GM21390 (cell line): ENCODE data around the gene MRPL33.

ENCODE experiments used
- ATAC-seq: cut with Tn5 transposase; IDR thresholded peaks from one replicate; pipeline ENCODE4 v1.9.1; 2021; ENCODE audit not compliant: unreplicated experiment

MRPL33 gene

DNA sequence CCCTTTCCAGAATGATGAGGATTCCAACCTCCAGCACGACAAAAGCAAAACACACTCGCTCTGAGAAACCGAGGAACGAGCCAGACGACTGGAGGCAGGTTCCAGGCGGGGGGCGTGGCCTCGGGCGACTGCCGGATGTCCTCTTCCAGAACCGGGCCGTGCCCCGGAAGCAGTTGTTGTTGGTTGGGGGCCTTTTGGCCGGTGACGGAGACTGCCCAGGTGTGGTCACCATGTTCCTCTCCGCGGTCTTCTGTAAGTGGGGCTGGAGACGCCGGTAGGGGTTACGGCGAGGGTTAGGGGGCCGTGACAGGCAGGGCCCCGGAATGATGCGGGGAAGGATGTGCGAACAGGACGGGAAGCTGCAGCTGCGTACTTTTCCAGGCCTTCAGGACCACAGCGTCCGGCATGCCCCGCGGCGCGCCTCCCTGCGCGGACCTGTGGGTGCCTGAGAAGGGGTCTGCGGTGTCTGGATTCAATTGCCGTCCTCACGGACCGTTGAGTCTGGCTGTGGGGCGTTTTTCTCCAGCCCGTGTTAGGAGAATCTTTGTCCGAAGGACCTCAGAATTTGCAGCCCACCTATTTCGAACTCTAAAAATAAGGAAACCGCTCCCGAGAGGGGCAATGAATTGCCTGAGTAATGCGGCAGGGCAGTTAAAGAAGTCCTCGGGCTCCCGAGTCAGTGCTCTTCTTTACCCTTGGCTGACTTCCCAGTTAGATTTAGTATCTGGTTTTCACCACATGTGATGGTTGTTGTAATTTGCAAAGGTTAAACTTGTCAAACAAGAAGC lies at the start of gene MRPL33:
Gene MRPL33, plus strand, starts transcription at position 172 of the 788 bp plus-strand sequence. Its CDS starts 59 bp downstream, at position 231.
- peak; percentile 95 for ATAC-seq

- ATAC-seq: no peak
These were observed 49.5 kb upstream of the MRPL33 start for GRCh38 chr2:27721884-27722485.

DNA sequence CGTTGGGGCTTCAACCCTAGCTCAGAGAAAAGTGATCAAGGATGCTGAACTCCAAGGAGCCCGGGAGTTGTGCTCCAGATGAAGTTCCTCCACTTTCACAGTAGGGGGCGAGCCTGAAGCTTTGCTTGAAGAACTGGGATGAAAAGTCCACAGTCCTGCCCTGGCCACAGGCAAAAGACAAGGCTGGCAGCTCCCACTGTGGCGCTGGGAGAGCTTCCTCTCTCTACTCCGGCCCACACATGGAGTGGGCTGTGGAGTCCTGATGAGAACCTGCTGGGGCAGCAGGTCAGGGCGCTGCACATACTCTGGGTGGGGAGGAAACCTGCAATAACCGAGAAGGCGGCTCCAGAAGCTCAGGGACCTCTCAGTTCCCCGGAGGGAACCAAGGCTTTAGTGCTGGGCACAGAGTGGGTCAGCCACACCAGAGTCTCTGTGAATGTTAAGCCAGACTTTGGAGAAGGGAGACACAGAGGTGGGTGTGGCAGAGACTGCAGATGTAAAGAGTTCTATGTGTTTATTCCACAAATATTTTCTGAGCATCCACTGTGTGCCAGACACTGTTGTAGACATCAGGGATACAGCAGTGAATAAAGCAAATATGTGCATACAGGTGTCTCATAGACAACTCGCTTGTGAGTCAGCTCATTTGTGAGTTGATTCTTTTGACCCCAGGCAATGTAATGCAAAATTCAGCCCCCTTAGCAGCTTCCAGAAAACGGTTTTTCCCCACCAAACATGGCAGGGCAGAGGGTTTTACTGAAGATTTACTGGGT lies 48.0 kb upstream of the MRPL33 start:
- no peak for ATAC-seq

DNA sequence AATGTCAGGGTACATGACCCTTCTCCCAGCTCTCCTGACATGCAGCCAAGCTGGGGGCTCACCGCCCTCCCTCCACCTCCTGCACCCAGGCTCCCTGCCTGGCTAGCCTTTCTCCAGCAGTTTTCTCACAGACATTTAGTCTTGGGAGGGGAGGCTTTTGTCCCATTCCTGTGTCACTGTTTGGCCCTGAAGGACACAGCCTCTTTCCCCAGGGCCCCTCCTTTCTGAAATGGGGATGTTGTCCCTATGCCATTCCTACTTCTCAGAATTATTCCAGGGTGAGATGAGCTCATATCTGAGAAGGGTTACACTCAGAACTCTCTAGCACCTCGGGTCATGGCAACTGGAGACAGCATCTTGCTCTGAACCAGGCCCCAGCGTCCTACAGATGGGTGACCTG lies 47.3 kb upstream of the MRPL33 start:
- ATAC-seq: no peak

GRCh38 chr2:27724905-27725701 lies 46.4 kb upstream of the MRPL33 start:
- ATAC-seq: no peak

- no peak for ATAC-seq
These were observed 44.3 kb upstream of the MRPL33 start for GRCh38 chr2:27727257-27727656.

DNA sequence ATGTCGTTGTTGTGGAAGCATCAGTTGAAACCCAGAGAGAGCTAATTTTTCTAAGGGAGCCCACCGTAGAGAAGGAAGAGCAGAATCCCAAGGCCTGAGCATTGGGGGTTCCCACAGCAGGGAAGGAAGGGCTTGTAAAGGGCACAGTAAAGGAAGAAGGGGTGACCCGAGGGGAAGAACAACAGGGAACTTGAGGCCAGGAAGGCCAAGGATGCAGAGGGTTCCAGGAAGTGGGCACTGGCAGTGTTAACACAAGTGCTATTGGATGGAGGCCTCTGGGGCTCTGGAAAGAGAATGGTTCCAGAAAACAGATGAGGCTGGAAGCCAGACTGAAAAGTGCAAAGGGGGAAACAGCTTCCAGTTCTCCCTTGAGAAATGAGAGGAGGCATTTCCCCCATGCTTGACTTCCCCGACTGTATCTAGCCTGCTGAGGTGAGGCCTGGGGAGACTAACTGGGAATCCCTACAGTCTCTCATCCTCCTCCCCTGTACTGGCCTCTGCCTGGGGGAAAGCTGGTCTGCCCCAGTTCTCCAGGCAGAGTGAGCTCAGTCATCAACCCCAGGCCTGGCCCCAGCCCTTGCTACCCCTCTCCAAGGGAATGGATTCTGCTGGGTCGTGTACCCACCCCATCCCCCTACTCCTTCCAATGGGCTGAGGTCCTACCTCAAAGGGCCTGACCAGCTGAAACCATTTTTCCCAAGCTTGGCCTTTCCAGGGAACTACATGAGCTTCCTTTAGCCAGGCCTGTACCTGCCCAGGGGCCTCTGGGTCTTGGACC lies 43.2 kb upstream of the MRPL33 start:
- no peak for ATAC-seq

DNA sequence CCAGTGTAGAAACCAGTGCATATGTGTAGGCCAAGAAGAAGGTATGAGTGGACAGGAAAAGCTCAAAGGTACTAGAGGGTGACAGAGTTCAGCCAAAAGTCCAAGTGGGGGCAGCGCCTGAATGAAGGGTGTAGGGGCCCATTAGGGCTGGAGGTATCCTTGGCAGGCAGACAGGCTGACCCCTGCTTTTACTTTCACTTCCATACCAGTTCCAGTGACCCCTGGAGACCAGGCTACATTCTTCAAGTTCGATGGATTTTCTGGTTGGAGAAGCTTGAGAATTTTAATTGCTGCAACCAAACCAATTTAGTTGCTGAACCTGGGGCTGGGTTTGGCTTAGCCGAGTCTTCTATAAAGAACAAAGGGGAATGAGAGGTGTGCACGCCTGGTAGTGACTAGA lies 42.3 kb upstream of the MRPL33 start:
- no peak for ATAC-seq

GRCh38 chr2:27729614-27730013 lies 41.9 kb upstream of the MRPL33 start:
- no peak for ATAC-seq

- no peak for ATAC-seq
These were observed 41.3 kb upstream of the MRPL33 start for GRCh38 chr2:27730261-27730662.

GRCh38 chr2:27730980-27731691 lies 40.4 kb upstream of the MRPL33 start:
- no peak for ATAC-seq

- ATAC-seq: no peak
These were observed 37.2 kb upstream of the MRPL33 start for GRCh38 chr2:27734305-27734704.

GRCh38 chr2:27735263-27735904 lies 36.1 kb upstream of the MRPL33 start:
- ATAC-seq: no peak

GRCh38 chr2:27736031-27736889 lies 35.3 kb upstream of the MRPL33 start:
- no peak for ATAC-seq

DNA sequence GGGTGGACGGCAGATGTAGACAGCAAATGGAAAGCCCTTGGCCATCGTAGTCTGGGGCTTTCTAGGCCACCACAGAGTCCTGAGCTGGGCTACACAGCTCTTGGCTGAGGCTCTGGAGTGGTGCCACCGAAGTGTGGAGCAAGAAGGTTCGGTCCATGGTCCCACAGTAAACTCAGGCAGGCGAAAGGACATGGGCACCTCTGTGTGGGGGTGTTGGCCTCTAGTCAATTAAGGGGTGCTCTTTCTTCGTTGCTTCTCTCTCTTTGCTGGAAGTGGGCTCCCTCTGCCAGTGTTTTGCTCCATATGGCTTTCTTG lies 34.7 kb upstream of the MRPL33 start:
- ATAC-seq: no peak

DNA sequence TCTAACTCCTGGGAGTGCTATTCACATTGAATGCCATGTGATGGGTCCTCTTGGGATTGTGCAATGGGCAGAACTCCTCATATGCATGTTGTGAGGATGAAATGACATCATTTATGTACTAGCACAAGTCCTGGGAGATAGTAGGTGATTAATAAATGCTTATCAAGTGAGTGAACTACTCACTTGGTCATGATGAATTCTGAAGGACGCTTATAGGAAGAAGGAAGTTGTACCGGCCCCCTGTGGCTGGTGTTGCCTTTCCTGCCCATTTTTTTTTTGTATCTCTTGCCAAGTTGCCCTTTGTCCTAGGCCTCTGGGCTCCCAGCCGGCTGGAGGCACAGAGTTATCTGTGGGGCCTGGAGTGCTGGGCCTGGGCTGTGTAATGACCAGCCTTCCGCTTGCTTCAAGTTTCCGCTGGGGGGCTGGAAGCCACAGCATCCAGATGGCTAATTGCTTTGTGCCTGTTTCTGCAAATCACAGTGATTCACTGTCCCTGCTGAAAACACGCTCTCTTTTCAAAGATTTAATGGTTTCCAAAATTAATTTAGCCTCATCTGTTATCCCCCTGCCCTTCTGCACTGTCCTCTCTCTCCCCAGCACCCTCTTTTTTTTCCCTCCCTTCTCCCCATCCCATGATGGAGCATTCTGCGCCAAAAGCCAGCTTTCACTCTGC lies 33.7 kb upstream of the MRPL33 start:
- ATAC-seq: no peak

DNA sequence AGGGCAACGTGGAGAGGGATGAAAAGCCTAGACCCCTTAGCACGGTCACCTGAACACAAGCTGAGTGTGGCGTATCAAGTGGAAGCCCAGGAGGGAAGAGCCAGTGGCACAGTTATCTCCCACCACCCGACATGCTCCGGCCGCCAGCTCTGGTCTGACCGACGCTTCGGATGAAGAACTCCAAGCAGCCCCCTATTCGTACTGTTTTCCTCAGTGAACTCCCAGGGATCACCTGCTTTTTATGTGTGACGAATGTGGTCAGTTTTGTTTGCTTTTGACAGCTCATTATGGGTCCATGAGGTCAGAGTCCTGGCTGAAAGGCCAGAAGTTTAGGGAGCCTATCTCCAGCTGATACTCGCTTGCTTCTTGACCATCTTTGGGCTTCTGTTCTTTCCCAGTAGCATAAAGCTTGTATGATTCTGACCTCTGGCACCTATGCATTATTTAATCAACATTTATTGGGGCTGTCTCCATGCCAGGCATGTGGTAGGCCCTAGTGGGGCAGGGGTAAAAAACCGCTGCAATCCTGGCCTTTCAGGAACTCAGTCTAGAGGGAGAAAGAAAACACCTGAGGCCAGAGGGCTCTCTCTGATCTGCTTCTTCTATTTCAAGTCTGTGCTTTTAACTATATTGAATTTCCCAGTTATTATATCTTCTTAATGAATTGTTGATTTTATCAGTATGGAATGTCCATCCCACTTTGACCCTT lies 33.0 kb upstream of the MRPL33 start:
- no peak for ATAC-seq
